ENCODE results near the gene ITIH6.

DNA sequence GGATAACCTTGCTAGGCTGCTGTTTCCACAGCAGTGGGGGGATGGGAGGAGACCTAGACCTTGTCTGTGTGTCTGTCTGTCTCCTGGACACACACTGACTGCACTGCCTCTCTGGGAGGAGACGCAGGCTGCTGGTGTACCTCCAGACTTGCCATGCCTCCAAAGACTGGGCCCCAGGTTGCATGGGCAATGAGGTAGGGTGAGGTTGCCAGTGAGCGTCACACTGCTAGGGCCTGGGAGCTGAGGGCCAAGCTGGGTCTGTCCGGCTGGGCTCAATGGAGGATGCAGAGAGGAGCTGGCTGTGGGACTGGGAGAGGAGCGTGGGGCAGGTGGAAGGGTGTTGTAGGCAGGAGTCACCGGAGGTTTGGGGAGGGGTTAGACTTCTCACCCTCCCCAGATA, 26.1 kb upstream of the ITIH6 start:
- TF ChIP-seq, protein P1, sequence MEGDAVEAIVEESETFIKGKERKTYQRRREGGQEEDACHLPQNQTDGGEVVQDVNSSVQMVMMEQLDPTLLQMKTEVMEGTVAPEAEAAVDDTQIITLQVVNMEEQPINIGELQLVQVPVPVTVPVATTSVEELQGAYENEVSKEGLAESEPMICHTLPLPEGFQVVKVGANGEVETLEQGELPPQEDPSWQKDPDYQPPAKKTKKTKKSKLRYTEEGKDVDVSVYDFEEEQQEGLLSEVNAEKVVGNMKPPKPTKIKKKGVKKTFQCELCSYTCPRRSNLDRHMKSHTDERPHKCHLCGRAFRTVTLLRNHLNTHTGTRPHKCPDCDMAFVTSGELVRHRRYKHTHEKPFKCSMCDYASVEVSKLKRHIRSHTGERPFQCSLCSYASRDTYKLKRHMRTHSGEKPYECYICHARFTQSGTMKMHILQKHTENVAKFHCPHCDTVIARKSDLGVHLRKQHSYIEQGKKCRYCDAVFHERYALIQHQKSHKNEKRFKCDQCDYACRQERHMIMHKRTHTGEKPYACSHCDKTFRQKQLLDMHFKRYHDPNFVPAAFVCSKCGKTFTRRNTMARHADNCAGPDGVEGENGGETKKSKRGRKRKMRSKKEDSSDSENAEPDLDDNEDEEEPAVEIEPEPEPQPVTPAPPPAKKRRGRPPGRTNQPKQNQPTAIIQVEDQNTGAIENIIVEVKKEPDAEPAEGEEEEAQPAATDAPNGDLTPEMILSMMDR (conservative IDR thresholded peaks at IDR 0.05) = no peak
- TF ChIP-seq ZFX (IDR thresholded peaks at IDR 0.05) = no peak

All from C4-2B (cell line).